Upper lobe of left lung (tissue), 6 donors: ENCODE data around the gene HFM1. TPM values are rescaled to one million over a fixed set of nuclear protein-coding genes. Genes with fewer than 3 reads are reported as not detected.

ENCODE experiments used
- ATAC-seq, 2 donors: fragments of 200-7000 bp; cut with Tn5 transposase; one replicate each; pipeline ENCODE4 v1.9.1; 2022; ENCODE audit warnings: mild to moderate bottlenecking in 2 of 2, moderate library complexity in 2 of 2; ENCODE audit not compliant: low FRiP score in 2 of 2
- DNase-seq, 2 donors: peaks; one replicate each; pipeline ENCODE4 v3.0.0-alpha.2; 2019 to 2020
- H3K27ac ChIP-seq, 4 donors: fragments of 200-600 bp; sonication (generic); one replicate each; pipeline ENCODE4 v1.5.1; 2016 to 2019
- H3K27me3 ChIP-seq, 4 donors: fragments of 200-600 bp; sonication (generic); one replicate each; pipeline ENCODE4 v1.5.1; 2017 to 2019
- H3K36me3 ChIP-seq, 4 donors: fragments of 200-600 bp; sonication (generic); one replicate each; pipeline ENCODE4 v1.5.1; 2016 to 2019
- H3K4me1 ChIP-seq, 4 donors: fragments of 200-600 bp; sonication (generic); one replicate each; pipeline ENCODE4 v1.5.1; 2018 to 2019
- H3K4me3 ChIP-seq, 4 donors: fragments of 200-600 bp; sonication (generic); one replicate each; pipeline ENCODE4 v1.5.1; 2017 to 2019; ENCODE audit warnings: mild to moderate bottlenecking in 2 of 4, moderate library complexity in 1 of 4
- H3K9me3 ChIP-seq, 4 donors: fragments of 200-600 bp; sonication (generic); one replicate each; pipeline ENCODE4 v1.5.1; 2018 to 2019
- CTCF ChIP-seq, 6 experiments: fragments of 450-650 bp in 4 of 6; fragments of 200-600 bp in 2 of 6; sonication (generic) in 2 of 6; IDR thresholded peaks; one replicate each; pipeline ENCODE4 v1.5.1; 2016 to 2019; ENCODE audit warnings: antibody characterized with exemption in 6 of 6
- EP300 ChIP-seq, 4 donors: sonication (generic); formaldehyde crosslinking; IDR thresholded peaks; one replicate each; pipeline ENCODE4 v1.5.1; 2017; ENCODE audit warnings: antibody characterized with exemption in 4 of 4, control low read depth in 2 of 4
- POLR2A ChIP-seq, 4 donors: fragments of 450-650 bp; IDR thresholded peaks; one replicate each; pipeline ENCODE4 v1.5.1; 2016 to 2017; ENCODE audit warnings: antibody characterized with exemption in 4 of 4, mild to moderate bottlenecking in 2 of 4
- POLR2AphosphoS5 ChIP-seq, 2 donors: sonication (generic); formaldehyde crosslinking; IDR thresholded peaks; one replicate each; pipeline ENCODE4 v1.5.1; 2017; ENCODE audit warnings: antibody characterized with exemption in 2 of 2
- WGBS, 2 donors: methylation state at CpG; one replicate each; pipeline ENCODE4 v1.1.5; 2017 to 2018; 5-methylcytosine and 5-hydroxymethylcytosine counted together
- total RNA-seq, 6 donors: library from RNA; depleted of rRNA in 4 of 6; stranded (reverse); fragments of >200 nt in 4 of 6; gene quantifications; one replicate each; pipeline versions ENCODE4 v1.1.0 to v1.2.1, GENCODE V29; 2016 to 2021
- donor health status: DM: no; HTN: no; CAD: no; lungs with moderate emphysema.
- donor health status: DM: no; HTN: yes; CAD: no; lungs with severe emphysema.

Gene HFM1
- total RNA-seq, 6 donors from 2014 or later: 0.30 to 3.4 (median 0.77) TPM; not detected in 1

GRCh38 chr1:91412371-91412770 is 7.7 kb upstream of the HFM1 start:
- H3K4me3 ChIP-seq: no peak overlapping the region
- no peak for ATAC-seq
- no peak for DNase-seq
- no peaks in the 10 kb centered on the region for H3K36me3 ChIP-seq
- H3K27me3 ChIP-seq: no peaks in the 10 kb centered on the region
- H3K4me1 ChIP-seq: no peaks in the 10 kb centered on the region
- no peak overlapping the region for H3K27ac ChIP-seq
- TF ChIP-seq CTCF (IDR thresholded peaks at IDR 0.05): no peak
- TF ChIP-seq POLR2A (IDR thresholded peaks at IDR 0.05): no peak
- no peak for TF ChIP-seq POLR2AphosphoS5 (IDR thresholded peaks at IDR 0.05)
- H3K9me3 ChIP-seq: no peaks in the 10 kb centered on the region

GRCh38 chr1:91406773-91407389 is 2.2 kb upstream of the HFM1 start:
- H3K27me3 ChIP-seq: no peaks in the 10 kb centered on the region
- 67 to 74% methylated on average over 7 of the region's 7 CpGs for whole genome bisulfite sequencing, 2 donors
- no peaks in the 10 kb centered on the region for H3K36me3 ChIP-seq
- no peak for DNase-seq
- H3K27ac ChIP-seq: no peak overlapping the region
- H3K9me3 ChIP-seq: no peaks in the 10 kb centered on the region
- TF ChIP-seq CTCF (IDR thresholded peaks at IDR 0.05) (no peak), POLR2AphosphoS5 (IDR thresholded peaks at IDR 0.05) (no peak), EP300 (IDR thresholded peaks at IDR 0.05) (no peak), POLR2A (IDR thresholded peaks at IDR 0.05) (no peak)
- H3K4me1 ChIP-seq: peaks cover 0 to 11% (median 1%) of the 10 kb centered on the region in 4 donors
- ATAC-seq: no peak
- H3K4me3 ChIP-seq: no peak overlapping the region

- 32 to 38% methylated on average over 3 of the region's 3 CpGs for WGBS, 2 donors
- TF ChIP-seq EP300 (IDR thresholded peaks at IDR 0.05): no peak
- peak in 4 of 6 experiments; percentile 19 to 44 (median 28) for TF ChIP-seq CTCF (IDR thresholded peaks at IDR 0.05)
- no peak for TF ChIP-seq POLR2AphosphoS5 (IDR thresholded peaks at IDR 0.05)
- Histone ChIP-seq H3K36me3 (no peaks in the 10 kb centered on the region), H3K4me3 (no peak overlapping the region), H3K9me3 (no peaks in the 10 kb centered on the region), H3K4me1 (peaks cover 0 to 11% (median 1%) of the 10 kb centered on the region in 4 donors), H3K27me3 (no peaks in the 10 kb centered on the region), H3K27ac (no peak overlapping the region)
- DNase-seq (no peak), ATAC-seq (no peak)
These were observed 2.6 kb downstream of the HFM1 start for GRCh38 chr1:91402023-91402422.

GRCh38 chr1:91400133-91400725 is 4.4 kb downstream of the HFM1 start:
- H3K27ac ChIP-seq: no peak overlapping the region
- H3K4me3 ChIP-seq: no peak overlapping the region
- TF ChIP-seq EP300 (IDR thresholded peaks at IDR 0.05): no peak
- no peak for TF ChIP-seq POLR2AphosphoS5 (IDR thresholded peaks at IDR 0.05)
- no peak for TF ChIP-seq POLR2A (IDR thresholded peaks at IDR 0.05)
- TF ChIP-seq CTCF (IDR thresholded peaks at IDR 0.05): no peak
- peaks cover 0 to 11% (median 1%) of the 10 kb centered on the region in 4 donors for H3K4me1 ChIP-seq
- WGBS, 2 donors: 88 to 91% methylated on average over 6 of the region's 6 CpGs
- no peak for ATAC-seq
- H3K36me3 ChIP-seq: no peaks in the 10 kb centered on the region
- no peaks in the 10 kb centered on the region for H3K27me3 ChIP-seq
- no peaks in the 10 kb centered on the region for H3K9me3 ChIP-seq
- DNase-seq: no peak

- DNase-seq (no peak), ATAC-seq (no peak)
- H3K36me3 ChIP-seq: no peaks in the 10 kb centered on the region
- no peaks in the 10 kb centered on the region for H3K4me1 ChIP-seq
- no peak for TF ChIP-seq EP300 (IDR thresholded peaks at IDR 0.05)
- no peak for TF ChIP-seq POLR2AphosphoS5 (IDR thresholded peaks at IDR 0.05)
- TF ChIP-seq POLR2A (IDR thresholded peaks at IDR 0.05): no peak
- no peak for TF ChIP-seq CTCF (IDR thresholded peaks at IDR 0.05)
- H3K27ac ChIP-seq: no peak overlapping the region
- no peaks in the 10 kb centered on the region for H3K9me3 ChIP-seq
- no peaks in the 10 kb centered on the region for H3K27me3 ChIP-seq
- H3K4me3 ChIP-seq: no peak overlapping the region
- 71 to 90% methylated on average over 1 of the region's 1 CpG for WGBS, 2 donors
These were observed 6.3 kb downstream of the HFM1 start for GRCh38 chr1:91398291-91398690.
